Measurements from ENCODE around the gene FARP2. TPM values are rescaled to one million over a fixed set of nuclear protein-coding genes. Genes with fewer than 3 reads are reported as not detected.

Gene FARP2
- total and polyA plus RNA-seq, 4 donors = 5.8 to 30.9 (median 14.3) TPM

GRCh38 chr2:241334813-241335212 is 21.3 kb upstream of the FARP2 start:
- Histone ChIP-seq H3K27ac (ENCODE audit: low read depth in 1 of 2, low read length in 2 of 2) (no peak overlapping the region), H3K36me3 (ENCODE audit: control insufficient read depth in 4 of 4, insufficient read depth in 3 of 4, low read depth in 1 of 4, low read length in 3 of 4) (peaks cover 6 to 57% (median 31%) of the 10 kb centered on the region in 4 donors), H3K4me1 (ENCODE audit: control insufficient read depth in 4 of 4, insufficient read depth in 4 of 4, low read length in 3 of 4) (peaks cover 0 to 8% (median 2%) of the 10 kb centered on the region in 4 donors), H3K9me3 (ENCODE audit: control insufficient read depth in 4 of 4, low read length in 3 of 4) (no peaks in the 10 kb centered on the region), H3K4me3 (ENCODE audit: low read depth in 1 of 3, low read length in 3 of 3) (no peak overlapping the region), H3K27me3 (ENCODE audit: control insufficient read depth in 4 of 4, insufficient read depth in 4 of 4, low read length in 3 of 4) (no peaks in the 10 kb centered on the region), H3K9ac (ENCODE audit: low read depth in 1 of 2, low read length in 2 of 2) (no peak overlapping the region)
- DNase-seq (ENCODE audit: low spot score) = no peak
- TF ChIP-seq ZBTB33 (IDR thresholded peaks at IDR 0.05) (no peak), EGR1 (IDR thresholded peaks at IDR 0.05; ENCODE audit: low read depth in 2 of 2) (no peak), RXRA (IDR thresholded peaks at IDR 0.05) (no peak), SP1 (IDR thresholded peaks at IDR 0.05) (no peak), CTCF (IDR thresholded peaks at IDR 0.05; ENCODE audit: low read depth, low read length, missing input control) (no peak), FOXA2 (IDR thresholded peaks at IDR 0.05) (no peak), YY1 (IDR thresholded peaks at IDR 0.05) (no peak), HNF4A (conservative IDR thresholded peaks at IDR 0.05) (no peak), RAD21 (IDR thresholded peaks at IDR 0.05) (no peak), HNF4G (IDR thresholded peaks at IDR 0.05) (no peak), GABPA (IDR thresholded peaks at IDR 0.05 in 1 of 2, conservative IDR thresholded peaks at IDR 0.05 in 1 of 2) (no peak), FOXA1 (IDR thresholded peaks at IDR 0.05) (no peak), JUND (IDR thresholded peaks at IDR 0.05) (no peak), NR2F2 (IDR thresholded peaks at IDR 0.05) (no peak)
- TF ChIP-seq, protein P1, sequence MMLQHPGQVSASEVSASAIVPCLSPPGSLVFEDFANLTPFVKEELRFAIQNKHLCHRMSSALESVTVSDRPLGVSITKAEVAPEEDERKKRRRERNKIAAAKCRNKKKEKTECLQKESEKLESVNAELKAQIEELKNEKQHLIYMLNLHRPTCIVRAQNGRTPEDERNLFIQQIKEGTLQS (IDR thresholded peaks at IDR 0.05) = no peak
- TF ChIP-seq, protein P2, sequence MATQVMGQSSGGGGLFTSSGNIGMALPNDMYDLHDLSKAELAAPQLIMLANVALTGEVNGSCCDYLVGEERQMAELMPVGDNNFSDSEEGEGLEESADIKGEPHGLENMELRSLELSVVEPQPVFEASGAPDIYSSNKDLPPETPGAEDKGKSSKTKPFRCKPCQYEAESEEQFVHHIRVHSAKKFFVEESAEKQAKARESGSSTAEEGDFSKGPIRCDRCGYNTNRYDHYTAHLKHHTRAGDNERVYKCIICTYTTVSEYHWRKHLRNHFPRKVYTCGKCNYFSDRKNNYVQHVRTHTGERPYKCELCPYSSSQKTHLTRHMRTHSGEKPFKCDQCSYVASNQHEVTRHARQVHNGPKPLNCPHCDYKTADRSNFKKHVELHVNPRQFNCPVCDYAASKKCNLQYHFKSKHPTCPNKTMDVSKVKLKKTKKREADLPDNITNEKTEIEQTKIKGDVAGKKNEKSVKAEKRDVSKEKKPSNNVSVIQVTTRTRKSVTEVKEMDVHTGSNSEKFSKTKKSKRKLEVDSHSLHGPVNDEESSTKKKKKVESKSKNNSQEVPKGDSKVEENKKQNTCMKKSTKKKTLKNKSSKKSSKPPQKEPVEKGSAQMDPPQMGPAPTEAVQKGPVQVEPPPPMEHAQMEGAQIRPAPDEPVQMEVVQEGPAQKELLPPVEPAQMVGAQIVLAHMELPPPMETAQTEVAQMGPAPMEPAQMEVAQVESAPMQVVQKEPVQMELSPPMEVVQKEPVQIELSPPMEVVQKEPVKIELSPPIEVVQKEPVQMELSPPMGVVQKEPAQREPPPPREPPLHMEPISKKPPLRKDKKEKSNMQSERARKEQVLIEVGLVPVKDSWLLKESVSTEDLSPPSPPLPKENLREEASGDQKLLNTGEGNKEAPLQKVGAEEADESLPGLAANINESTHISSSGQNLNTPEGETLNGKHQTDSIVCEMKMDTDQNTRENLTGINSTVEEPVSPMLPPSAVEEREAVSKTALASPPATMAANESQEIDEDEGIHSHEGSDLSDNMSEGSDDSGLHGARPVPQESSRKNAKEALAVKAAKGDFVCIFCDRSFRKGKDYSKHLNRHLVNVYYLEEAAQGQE (IDR thresholded peaks at IDR 0.05) = no peak
- TF ChIP-seq, protein P3, sequence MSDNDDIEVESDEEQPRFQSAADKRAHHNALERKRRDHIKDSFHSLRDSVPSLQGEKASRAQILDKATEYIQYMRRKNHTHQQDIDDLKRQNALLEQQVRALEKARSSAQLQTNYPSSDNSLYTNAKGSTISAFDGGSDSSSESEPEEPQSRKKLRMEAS (IDR thresholded peaks at IDR 0.05) = no peak
- WGBS = 66% methylated on average over 2 of the region's 2 CpGs

Data from liver (tissue), 9 donors.